Parathyroid adenoma (tissue), 2 donors: Measurements from ENCODE around the gene PRRC1.

Source experiments
- H2AFZ ChIP-seq: fragments of 300-600 bp; sonication (generic); one replicate; pipeline ENCODE4 v1.7.0; 2017; ENCODE audit warnings: antibody characterized with exemption, mild to moderate bottlenecking
- H3K27ac ChIP-seq: fragments of 300-600 bp; sonication (generic); one replicate; pipeline ENCODE4 v1.7.0; 2017
- H3K27me3 ChIP-seq: fragments of 300-600 bp; sonication (generic); one replicate; pipeline ENCODE4 v1.7.0; 2017; ENCODE audit warnings: low read length; ENCODE audit not compliant: control insufficient read depth, insufficient read depth
- H3K36me3 ChIP-seq: fragments of 300-600 bp; sonication (generic); one replicate; pipeline ENCODE4 v1.7.0; 2017; ENCODE audit warnings: low read length; ENCODE audit not compliant: control insufficient read depth, insufficient read depth
- H3K4me1 ChIP-seq: fragments of 300-600 bp; sonication (generic); one replicate; pipeline ENCODE4 v1.7.0; 2017; ENCODE audit warnings: control low read depth
- H3K4me2 ChIP-seq: fragments of 300-600 bp; sonication (generic); one replicate; pipeline ENCODE4 v1.7.0; 2017; ENCODE audit warnings: low read length
- H3K4me3 ChIP-seq: fragments of 300-600 bp; sonication (generic); one replicate; pipeline ENCODE4 v1.7.0; 2017; ENCODE audit warnings: low read depth, low read length
- H3K79me2 ChIP-seq: fragments of 300-600 bp; sonication (generic); one replicate; pipeline ENCODE4 v1.7.0; 2017; ENCODE audit warnings: control low read depth
- H3K9ac ChIP-seq: fragments of 300-600 bp; sonication (generic); one replicate; pipeline ENCODE4 v1.7.0; 2017; ENCODE audit warnings: mild to moderate bottlenecking
- H3K9me3 ChIP-seq: fragments of 300-600 bp; sonication (generic); one replicate; pipeline ENCODE4 v1.7.0; 2017; ENCODE audit warnings: low read length; ENCODE audit not compliant: control insufficient read depth
- CTCF ChIP-seq: fragments of 300-600 bp; sonication (generic); IDR thresholded peaks from one replicate; pipeline ENCODE4 v1.7.0; 2017; ENCODE audit warnings: antibody characterized with exemption, mild to moderate bottlenecking
- donor health status: primary hyperparathyroidism.

PRRC1 gene

GRCh38 chr5:127572930-127573329, 55.5 kb downstream of the PRRC1 start:
- no peak overlapping the region for H3K4me3 ChIP-seq
- H3K36me3 ChIP-seq = no peaks in the 10 kb centered on the region
- no peaks in the 10 kb centered on the region for H3K9me3 ChIP-seq
- H3K9ac ChIP-seq = no peak overlapping the region
- no peaks in the 10 kb centered on the region for H3K27me3 ChIP-seq
- H3K4me1 ChIP-seq = no peaks in the 10 kb centered on the region
- no peak overlapping the region for H3K4me2 ChIP-seq
- H2AFZ ChIP-seq = no peak overlapping the region
- TF ChIP-seq CTCF = no peak
- no peaks in the 10 kb centered on the region for H3K79me2 ChIP-seq
- no peak overlapping the region for H3K27ac ChIP-seq

- H3K27me3 ChIP-seq = no peaks in the 10 kb centered on the region
- no peaks in the 10 kb centered on the region for H3K4me1 ChIP-seq
- H3K9me3 ChIP-seq = no peaks in the 10 kb centered on the region
- no peak for TF ChIP-seq CTCF
- no peak overlapping the region for H3K9ac ChIP-seq
- no peak overlapping the region for H3K4me3 ChIP-seq
- H3K4me2 ChIP-seq = no peak overlapping the region
- H3K36me3 ChIP-seq = no peaks in the 10 kb centered on the region
- no peak overlapping the region for H2AFZ ChIP-seq
- H3K27ac ChIP-seq = no peak overlapping the region
- H3K79me2 ChIP-seq = no peaks in the 10 kb centered on the region
Measured at GRCh38 chr5:127574852-127575679, 57.6 kb downstream of the PRRC1 start.

GRCh38 chr5:127577458-127577857, 60.0 kb downstream of the PRRC1 start:
- Histone ChIP-seq H3K79me2 (no peaks in the 10 kb centered on the region), H3K4me2 (no peak overlapping the region), H3K27me3 (no peaks in the 10 kb centered on the region), H3K4me3 (no peak overlapping the region), H3K9ac (no peak overlapping the region), H3K4me1 (no peaks in the 10 kb centered on the region), H2AFZ (no peak overlapping the region), H3K9me3 (no peaks in the 10 kb centered on the region), H3K27ac (no peak overlapping the region), H3K36me3 (no peaks in the 10 kb centered on the region)
- no peak for TF ChIP-seq CTCF

GRCh38 chr5:127580731-127581130, 63.3 kb downstream of the PRRC1 start:
- no peaks in the 10 kb centered on the region for H3K27me3 ChIP-seq
- TF ChIP-seq CTCF = no peak

GRCh38 chr5:127581450-127581849, 64.0 kb downstream of the PRRC1 start:
- H3K27ac ChIP-seq = no peak overlapping the region
- no peak overlapping the region for H3K9ac ChIP-seq
- no peak for TF ChIP-seq CTCF

More at GRCh38 chr5:127580731-127581130, 63.3 kb downstream of the PRRC1 start:
- no peak overlapping the region for H3K27ac ChIP-seq
- H3K4me1 ChIP-seq = no peaks in the 10 kb centered on the region
- no peak overlapping the region for H2AFZ ChIP-seq
- H3K9me3 ChIP-seq = no peaks in the 10 kb centered on the region
- no peak overlapping the region for H3K9ac ChIP-seq
- H3K4me2 ChIP-seq = no peak overlapping the region
- no peaks in the 10 kb centered on the region for H3K79me2 ChIP-seq
- H3K4me3 ChIP-seq = no peak overlapping the region
- H3K36me3 ChIP-seq = no peaks in the 10 kb centered on the region

More at GRCh38 chr5:127581450-127581849, 64.0 kb downstream of the PRRC1 start:
- Histone ChIP-seq H2AFZ (no peak overlapping the region), H3K9me3 (no peaks in the 10 kb centered on the region), H3K4me2 (no peak overlapping the region), H3K27me3 (no peaks in the 10 kb centered on the region), H3K79me2 (no peaks in the 10 kb centered on the region), H3K4me3 (no peak overlapping the region), H3K36me3 (no peaks in the 10 kb centered on the region), H3K4me1 (no peaks in the 10 kb centered on the region)
